Uterus (tissue), 4 donors: ENCODE data around the gene HAUS2. TPM values are rescaled to one million over a fixed set of nuclear protein-coding genes. Genes with fewer than 3 reads are reported as not detected.
A peak's percentile ranks its signal among the peaks of the same experiment; 100 is the strongest.

Experiments
- DNase-seq, 2 donors: peaks; one replicate each; pipeline ENCODE4 v3.0.0-alpha.2; 2019 to 2020
- H3K27ac ChIP-seq, 2 donors: fragments of 200-600 bp; sonication (generic); 1 replicate in 1 of 2; 2 replicates in 1 of 2; pipeline ENCODE4 v1.5.1; 2016 to 2018
- H3K27me3 ChIP-seq, 2 donors: fragments of 200-600 bp; sonication (generic); one replicate each; pipeline ENCODE4 v1.5.1; 2018 to 2019; ENCODE audit warnings: control low read depth in 1 of 2
- H3K36me3 ChIP-seq, 2 donors: fragments of 200-600 bp; sonication (generic); one replicate each; pipeline ENCODE4 v1.5.1; 2019; ENCODE audit warnings: control low read depth in 1 of 2
- H3K4me1 ChIP-seq, 2 donors: fragments of 200-600 bp; sonication (generic); one replicate each; pipeline ENCODE4 v1.5.1; 2018 to 2019; ENCODE audit warnings: control low read depth in 1 of 2
- H3K4me3 ChIP-seq, 2 donors: fragments of 200-600 bp; sonication (generic); 1 replicate in 1 of 2; 2 replicates in 1 of 2; pipeline ENCODE4 v1.5.1; 2018 to 2019; ENCODE audit warnings: mild to moderate bottlenecking in 1 of 2
- H3K9me3 ChIP-seq, 2 donors: fragments of 200-600 bp; sonication (generic); one replicate each; pipeline ENCODE4 v1.5.1; 2019; ENCODE audit warnings: control low read depth in 1 of 2
- POLR2A ChIP-seq, 2 donors: fragments of 450-650 bp; IDR thresholded peaks; one replicate each; pipeline ENCODE4 v1.6.1; 2016; ENCODE audit warnings: antibody characterized with exemption in 2 of 2, mild to moderate bottlenecking in 1 of 2, moderate library complexity in 1 of 2
- intact Hi-C: fragments of 100-400 bp; cut with DNase I; formaldehyde crosslinking; loops from one replicate; pipeline ENCODE4 v1.15.1; 2023; ENCODE audit warnings: low total_unique reads
- total RNA-seq, 4 donors: library from RNA; depleted of rRNA in 3 of 4; stranded (reverse); fragments of >200 nt in 3 of 4; gene quantifications; one replicate each; pipeline versions ENCODE4 v1.1.0 to v1.2.4, GENCODE V29; 2014 to 2023
- TF ChIP-seq, protein P1 (sequence below), 4 experiments: fragments of 200-600 bp in 2 of 4; fragments of 450-650 bp in 2 of 4; sonication (generic) in 2 of 4; IDR thresholded peaks; one replicate each; pipeline ENCODE4 v1.5.1; 2016 to 2019; ENCODE audit warnings: antibody characterized with exemption in 4 of 4, mild to moderate bottlenecking in 2 of 4, moderate library complexity in 1 of 4
- donor health status: DM: yes; HTN: yes; CAD: no.

Gene HAUS2
- total RNA-seq, 4 donors from 2014 or later: 3.5 to 28.1 (median 14.6) TPM

GRCh38 chr15:42523331-42523730 is 25.3 kb upstream of the HAUS2 start:
- no peaks in the 10 kb centered on the region for H3K4me1 ChIP-seq
- no peak overlapping the region for H3K27ac ChIP-seq
- H3K27me3 ChIP-seq: no peaks in the 10 kb centered on the region
- no peak overlapping the region for H3K4me3 ChIP-seq
- no peak for TF ChIP-seq POLR2A (IDR thresholded peaks at IDR 0.05)
- TF ChIP-seq, protein P1, sequence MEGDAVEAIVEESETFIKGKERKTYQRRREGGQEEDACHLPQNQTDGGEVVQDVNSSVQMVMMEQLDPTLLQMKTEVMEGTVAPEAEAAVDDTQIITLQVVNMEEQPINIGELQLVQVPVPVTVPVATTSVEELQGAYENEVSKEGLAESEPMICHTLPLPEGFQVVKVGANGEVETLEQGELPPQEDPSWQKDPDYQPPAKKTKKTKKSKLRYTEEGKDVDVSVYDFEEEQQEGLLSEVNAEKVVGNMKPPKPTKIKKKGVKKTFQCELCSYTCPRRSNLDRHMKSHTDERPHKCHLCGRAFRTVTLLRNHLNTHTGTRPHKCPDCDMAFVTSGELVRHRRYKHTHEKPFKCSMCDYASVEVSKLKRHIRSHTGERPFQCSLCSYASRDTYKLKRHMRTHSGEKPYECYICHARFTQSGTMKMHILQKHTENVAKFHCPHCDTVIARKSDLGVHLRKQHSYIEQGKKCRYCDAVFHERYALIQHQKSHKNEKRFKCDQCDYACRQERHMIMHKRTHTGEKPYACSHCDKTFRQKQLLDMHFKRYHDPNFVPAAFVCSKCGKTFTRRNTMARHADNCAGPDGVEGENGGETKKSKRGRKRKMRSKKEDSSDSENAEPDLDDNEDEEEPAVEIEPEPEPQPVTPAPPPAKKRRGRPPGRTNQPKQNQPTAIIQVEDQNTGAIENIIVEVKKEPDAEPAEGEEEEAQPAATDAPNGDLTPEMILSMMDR (IDR thresholded peaks at IDR 0.05): no peak
- no peaks in the 10 kb centered on the region for H3K9me3 ChIP-seq
- DNase-seq: no peak
- H3K36me3 ChIP-seq: no peaks in the 10 kb centered on the region
- intact Hi-C loops: no loop called here

- intact Hi-C loops: no loop called here
- Histone ChIP-seq H3K36me3 (peaks cover 0 to 2% of the 10 kb centered on the region in 2 donors), H3K4me3 (no peak overlapping the region), H3K27ac (no peak overlapping the region), H3K27me3 (no peaks in the 10 kb centered on the region), H3K4me1 (no peaks in the 10 kb centered on the region), H3K9me3 (no peaks in the 10 kb centered on the region)
- no peak for DNase-seq
- TF ChIP-seq, protein P1 (IDR thresholded peaks at IDR 0.05): no peak
- no peak for TF ChIP-seq POLR2A (IDR thresholded peaks at IDR 0.05)
These were observed 19.7 kb upstream of the HAUS2 start for GRCh38 chr15:42528970-42529369.

DNA sequence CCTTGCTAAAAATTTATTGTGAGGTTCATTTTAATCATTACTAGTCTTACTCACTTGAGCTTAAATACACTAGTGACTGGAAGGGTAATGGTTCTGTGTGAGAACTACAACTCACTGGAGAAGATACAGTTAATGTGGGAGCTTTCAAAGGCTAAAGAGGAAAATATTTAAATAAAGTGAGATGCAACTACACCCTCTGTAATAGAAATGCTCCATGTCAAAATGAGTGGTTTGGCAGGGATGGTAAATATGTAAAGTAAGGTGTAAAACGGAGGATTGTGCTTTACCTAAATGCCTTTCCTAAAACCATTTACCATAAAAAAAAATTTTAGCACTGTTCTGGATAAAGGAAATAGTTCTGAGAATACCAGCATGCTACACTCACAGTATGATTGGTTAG is 15.4 kb upstream of the HAUS2 start:
- H3K4me1 ChIP-seq: no peaks in the 10 kb centered on the region
- H3K4me3 ChIP-seq: no peak overlapping the region
- H3K36me3 ChIP-seq: peaks cover 0 to 2% of the 10 kb centered on the region in 2 donors
- intact Hi-C loops: no loop called here
- H3K27me3 ChIP-seq: no peaks in the 10 kb centered on the region
- no peaks in the 10 kb centered on the region for H3K9me3 ChIP-seq
- TF ChIP-seq, protein P1 (IDR thresholded peaks at IDR 0.05): no peak
- no peak for TF ChIP-seq POLR2A (IDR thresholded peaks at IDR 0.05)
- no peak for DNase-seq
- H3K27ac ChIP-seq: no peak overlapping the region

DNA sequence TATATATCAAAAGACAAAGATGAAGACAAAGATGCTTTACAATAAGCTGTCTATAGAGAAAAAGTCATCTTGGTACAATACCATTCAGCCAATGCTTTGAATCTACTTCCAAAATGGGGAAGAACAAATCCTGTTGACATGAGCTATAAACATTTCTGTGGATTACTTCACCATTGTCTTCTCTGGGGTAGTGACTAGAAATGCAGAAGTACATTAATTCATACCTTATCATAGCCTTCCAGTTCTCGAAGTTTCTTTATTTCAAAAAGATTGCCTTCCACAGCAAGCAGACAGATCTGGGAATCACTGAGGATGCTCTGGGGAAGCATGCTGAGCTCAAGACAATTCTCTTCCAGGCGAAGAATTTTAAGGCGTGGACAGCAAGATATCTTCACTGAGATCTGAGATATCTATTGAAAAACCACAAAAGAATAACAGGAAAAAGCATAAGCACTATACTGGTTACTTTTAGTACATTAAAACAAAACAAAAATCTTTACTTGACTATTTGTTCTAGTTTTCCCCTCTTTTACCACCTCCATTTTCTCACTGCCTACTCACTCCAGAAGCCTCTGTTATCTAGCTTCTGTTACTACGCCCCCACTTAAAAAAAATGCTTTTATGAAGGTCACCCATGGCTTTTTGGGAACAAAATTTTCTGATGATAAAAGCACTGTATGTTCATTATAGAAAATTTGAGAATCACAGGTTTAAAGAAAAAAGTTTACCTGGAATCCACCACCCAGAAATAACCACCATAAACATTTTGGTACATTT is 3.6 kb upstream of the HAUS2 start:
- H3K9me3 ChIP-seq: no peaks in the 10 kb centered on the region
- no peak overlapping the region for H3K27ac ChIP-seq
- DNase-seq: no peak
- H3K36me3 ChIP-seq: no peaks in the 10 kb centered on the region
- intact Hi-C loops: no loop called here
- no peak overlapping the region for H3K4me3 ChIP-seq
- no peaks in the 10 kb centered on the region for H3K27me3 ChIP-seq
- peaks cover 0 to 7% of the 10 kb centered on the region in 2 donors for H3K4me1 ChIP-seq
- TF ChIP-seq POLR2A (IDR thresholded peaks at IDR 0.05): no peak
- TF ChIP-seq, protein P1 (IDR thresholded peaks at IDR 0.05): no peak

- H3K27ac ChIP-seq: peak overlapping the region; percentile 91 to 92
- peaks cover 0 to 7% of the 10 kb centered on the region in 2 donors for H3K4me1 ChIP-seq
- H3K4me3 ChIP-seq: peak overlapping the region; percentile 71 to 77
- H3K27me3 ChIP-seq: no peaks in the 10 kb centered on the region
- intact Hi-C loops: no loop called here
- no peak for DNase-seq
- H3K36me3 ChIP-seq: no peaks in the 10 kb centered on the region
- TF ChIP-seq, protein P1 (IDR thresholded peaks at IDR 0.05): no peak
- no peak for TF ChIP-seq POLR2A (IDR thresholded peaks at IDR 0.05)
- H3K9me3 ChIP-seq: no peaks in the 10 kb centered on the region
These were observed 755 bp upstream of the HAUS2 start for GRCh38 chr15:42547918-42548248.
